Myocyte (in vitro differentiated cells): ENCODE data around the gene MAGIX. TPM values are rescaled to one million over a fixed set of nuclear protein-coding genes. Genes with fewer than 3 reads are reported as not detected.

Experiments used
- DNase-seq: peaks from one replicate; pipeline ENCODE4 v3.0.0-alpha.2; 2012; ENCODE audit warnings: low read depth
- total RNA-seq: library from RNA; depleted of rRNA; stranded (reverse); fragments of >200 nt; gene quantifications from 2 replicates; pipeline ENCODE4 v1.2.3, GENCODE V29; 2014

The MAGIX gene
- total RNA-seq, 1 donor from 2014 or later: 6.6 TPM

DNA sequence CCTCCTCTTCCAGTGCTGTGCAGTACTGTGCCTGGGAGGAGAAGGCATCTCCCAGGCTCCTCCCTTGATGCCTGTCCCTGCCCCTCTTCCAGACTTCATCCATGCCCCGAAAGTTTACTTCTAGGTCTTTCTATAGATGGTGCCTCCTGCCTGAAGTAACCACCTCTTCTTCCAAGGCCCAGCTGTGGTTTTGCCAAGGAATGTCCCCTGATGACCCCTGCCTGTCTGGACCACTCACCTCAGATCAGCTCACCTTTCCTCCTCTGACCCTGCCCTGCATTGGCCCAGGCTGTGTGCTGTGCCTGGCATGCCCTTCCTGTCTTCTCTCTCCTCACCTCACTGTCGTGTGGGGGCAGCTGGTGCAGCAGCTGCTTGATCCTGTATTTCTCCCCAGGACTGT is 16.8 kb downstream of the MAGIX start:
- DNase-seq: no peak

DNA sequence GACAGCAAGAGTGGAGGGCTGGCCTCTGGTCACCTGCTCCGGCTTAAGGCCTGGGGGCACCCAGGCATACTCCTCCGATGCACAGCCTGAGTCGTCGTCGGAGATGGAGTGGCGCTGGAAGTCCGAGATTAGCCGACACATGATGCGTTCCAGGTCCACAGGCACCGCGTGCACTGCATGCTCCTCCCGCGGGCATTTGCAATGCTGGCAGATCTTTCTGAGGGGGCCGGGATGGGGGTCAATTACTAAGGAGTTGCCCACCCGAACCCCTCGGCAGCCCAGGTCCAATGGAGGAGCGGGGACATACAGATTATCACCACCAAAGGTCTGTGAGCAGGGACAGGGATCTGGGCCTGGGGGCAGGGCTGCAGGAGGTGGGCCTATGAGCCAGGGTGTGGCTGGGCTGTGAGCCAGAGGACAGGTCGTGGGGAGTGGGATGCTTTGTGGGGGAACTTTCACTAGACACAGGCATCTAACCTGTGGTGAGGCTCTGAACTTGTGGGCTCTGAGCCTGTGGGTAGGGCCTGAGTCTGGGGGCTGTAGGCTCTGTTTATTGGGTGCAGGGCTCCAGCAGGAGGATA is 21.2 kb downstream of the MAGIX start:
- DNase-seq: no peak

DNA sequence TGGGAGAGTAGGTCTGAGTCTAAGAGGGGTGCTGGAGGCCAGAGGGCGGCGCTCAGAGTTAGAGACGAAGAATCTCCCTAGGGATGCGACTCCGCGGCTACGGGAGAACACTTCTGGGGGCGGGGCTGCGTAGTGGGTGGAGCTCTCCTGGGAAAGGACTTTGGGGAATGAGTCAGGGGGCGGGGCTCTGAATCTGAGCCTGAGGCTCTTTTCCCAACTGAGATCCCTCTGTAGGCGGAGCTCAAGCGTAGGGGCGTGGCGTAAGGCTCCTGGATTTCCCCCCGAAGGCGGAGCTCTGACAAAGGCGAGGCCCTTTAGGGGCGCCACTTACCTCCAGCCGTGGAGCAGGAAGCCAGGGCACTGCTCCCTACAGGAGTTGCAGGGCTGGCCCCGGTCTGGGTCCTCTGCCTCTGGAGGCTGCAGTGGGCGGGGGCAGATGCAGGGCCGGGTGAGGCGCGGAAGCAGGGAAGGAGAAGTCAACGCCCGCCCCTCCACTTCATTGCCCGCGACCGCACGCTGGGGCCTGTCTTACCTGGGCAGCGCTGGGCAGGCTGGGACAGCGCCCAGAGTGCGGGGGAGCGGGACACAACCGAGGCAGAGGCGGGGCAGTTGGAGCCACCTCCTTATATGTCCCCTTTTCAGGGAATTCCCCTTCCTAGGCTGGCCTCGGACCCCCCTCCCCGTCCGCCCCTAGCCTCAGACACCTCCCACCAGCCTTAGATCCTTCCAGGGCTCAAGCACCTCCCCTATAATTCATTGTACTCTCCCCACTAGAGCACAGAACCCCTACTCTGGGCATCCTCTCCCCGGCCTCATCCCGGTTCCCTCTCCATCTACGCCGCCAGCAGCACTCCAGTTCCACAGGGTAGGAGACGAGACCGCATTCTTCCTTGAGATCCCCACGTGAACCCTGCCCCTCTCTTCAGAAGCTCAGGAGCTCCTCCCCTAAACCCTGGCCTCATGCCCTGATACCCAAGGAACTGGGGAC is 22.0 kb downstream of the MAGIX start:
- DNase-seq: peak; percentile 63

DNA sequence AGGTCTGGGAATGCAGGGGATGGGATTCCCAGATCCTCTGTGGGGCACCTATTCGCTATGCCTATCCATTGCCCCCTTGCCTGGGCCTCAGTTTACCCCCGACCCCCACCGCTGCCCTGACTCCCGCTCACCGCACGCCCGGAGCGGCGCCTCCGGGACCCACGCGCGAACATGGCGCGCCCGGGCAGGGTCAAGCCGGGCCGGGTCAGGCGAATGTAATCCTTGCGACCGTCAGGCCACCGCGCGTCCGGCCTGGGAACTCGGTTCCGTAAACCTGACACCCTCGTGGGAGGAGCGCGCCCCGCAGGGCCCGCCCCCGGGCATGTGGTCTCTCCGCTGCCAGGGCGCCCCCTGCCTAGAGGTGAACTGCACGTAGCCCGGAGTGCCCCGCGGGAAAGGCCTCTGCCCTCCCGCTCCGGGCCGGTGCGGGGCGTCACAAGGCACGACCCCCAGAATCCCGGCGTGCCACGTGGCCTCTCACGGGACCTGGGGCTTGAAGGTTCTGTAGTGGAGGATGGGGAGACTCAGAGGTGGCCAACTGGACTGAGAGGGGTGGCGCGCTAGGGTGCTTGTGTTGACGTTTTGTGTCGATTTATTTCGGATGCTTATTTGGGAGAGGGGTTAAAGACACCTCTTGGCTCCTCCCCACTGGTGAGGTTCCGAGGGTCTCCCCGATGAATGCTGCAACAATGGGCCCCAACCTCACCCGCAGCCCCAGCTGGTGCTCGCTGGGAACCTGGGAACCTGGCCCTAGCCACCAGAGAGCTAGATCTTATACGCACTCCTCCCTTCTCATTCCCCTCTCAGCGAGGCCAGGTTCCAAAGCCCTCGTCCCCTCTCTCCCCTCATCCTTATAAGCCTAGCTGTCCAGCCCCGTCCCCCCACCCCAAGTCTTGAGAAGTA is 23.8 kb downstream of the MAGIX start, which contains the start of gene PRICKLE3:
PRICKLE3 (minus strand) TSS at position 249 of the 903 bp plus-strand sequence; CDS start at position 173, 76 bp downstream.
- peak; percentile 73 for DNase-seq

DNA sequence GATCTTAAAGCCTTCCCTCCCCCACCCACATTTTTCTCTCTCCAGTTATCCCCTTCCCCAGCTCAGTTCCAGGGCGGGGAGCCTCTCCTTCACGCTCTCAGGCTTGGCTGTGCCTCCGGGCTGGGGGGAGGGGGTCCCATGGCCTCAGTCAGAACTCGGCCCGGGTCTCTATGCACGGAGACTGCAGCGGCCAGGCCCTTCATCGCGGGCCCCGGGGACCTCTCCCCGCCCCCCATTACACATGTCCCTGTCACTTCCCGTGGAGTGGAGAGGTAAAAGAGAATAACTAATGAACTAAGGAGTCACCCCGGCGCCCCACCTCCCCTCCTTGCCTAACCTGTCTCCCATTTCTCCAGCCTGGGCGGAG is 24.5 kb downstream of the MAGIX start:
- no peak for DNase-seq

DNA sequence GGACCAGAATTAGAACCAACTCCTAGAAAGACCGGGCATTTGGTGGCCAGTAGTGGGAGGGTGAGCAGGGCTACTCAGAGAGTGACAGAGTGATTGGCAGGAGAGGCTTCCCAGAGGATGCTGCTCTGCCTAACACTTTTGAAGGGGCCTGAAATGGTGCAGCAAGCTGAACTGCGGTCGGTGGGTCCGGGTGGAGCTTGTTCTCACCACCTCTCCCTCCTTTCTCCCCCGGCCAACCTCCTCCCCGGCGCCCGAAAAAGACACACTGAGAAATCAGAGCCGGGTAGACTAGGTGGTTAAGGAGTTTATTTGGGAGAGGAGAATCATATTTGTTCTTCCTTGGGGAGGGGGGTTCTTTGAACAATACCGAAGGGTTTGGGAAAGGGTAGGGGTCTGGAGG is 25.0 kb downstream of the MAGIX start:
- DNase-seq: no peak

DNA sequence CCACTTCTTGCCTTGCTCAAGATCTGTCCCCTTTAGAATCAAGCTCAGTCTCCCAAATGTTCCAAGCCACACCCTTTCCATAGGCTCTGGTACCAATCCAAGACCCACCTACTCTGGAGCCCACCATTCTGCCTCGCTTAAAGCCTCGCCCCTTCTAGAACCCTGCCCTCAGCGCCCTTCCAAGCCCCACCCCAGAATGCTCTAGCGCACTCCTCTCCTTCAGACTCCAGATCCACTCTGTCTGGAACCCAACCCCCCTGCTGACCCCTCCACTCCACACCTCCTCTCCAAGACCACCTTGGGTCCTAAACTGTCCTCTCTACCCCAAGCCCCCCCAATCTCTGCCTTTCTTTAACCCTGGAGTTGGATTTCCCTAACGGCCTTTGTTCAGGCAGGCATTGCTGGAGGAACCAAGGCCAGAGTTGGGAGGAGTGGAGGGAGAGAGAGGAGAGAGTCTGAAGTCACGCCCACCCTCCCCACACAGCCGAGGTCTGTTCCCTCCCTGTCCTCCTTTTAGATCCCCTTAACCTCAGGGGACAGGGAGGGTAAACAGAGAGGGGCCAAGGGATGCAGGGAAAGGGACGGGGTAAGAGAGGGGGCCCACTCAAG is 26.0 kb downstream of the MAGIX start:
- DNase-seq: no peak

DNA sequence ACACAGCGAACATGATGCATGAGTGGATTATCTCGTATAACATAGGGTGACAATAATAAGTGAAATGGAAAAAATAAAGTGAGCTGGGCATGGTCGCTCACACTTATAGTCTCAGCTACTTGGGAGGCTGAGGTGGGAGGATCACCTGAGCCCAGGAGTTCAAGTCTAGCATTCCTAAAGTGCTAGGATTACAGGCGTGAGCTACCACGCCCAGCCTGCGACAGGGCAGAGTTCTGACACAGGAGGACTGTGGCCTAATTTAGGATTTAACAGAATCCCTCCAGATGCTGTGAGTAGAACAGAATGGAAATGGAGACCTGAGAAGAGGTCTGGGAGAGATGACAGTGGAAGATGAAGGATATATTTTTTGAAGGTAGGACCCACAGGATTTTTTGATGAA is 27.0 kb downstream of the MAGIX start:
- no peak for DNase-seq

DNA sequence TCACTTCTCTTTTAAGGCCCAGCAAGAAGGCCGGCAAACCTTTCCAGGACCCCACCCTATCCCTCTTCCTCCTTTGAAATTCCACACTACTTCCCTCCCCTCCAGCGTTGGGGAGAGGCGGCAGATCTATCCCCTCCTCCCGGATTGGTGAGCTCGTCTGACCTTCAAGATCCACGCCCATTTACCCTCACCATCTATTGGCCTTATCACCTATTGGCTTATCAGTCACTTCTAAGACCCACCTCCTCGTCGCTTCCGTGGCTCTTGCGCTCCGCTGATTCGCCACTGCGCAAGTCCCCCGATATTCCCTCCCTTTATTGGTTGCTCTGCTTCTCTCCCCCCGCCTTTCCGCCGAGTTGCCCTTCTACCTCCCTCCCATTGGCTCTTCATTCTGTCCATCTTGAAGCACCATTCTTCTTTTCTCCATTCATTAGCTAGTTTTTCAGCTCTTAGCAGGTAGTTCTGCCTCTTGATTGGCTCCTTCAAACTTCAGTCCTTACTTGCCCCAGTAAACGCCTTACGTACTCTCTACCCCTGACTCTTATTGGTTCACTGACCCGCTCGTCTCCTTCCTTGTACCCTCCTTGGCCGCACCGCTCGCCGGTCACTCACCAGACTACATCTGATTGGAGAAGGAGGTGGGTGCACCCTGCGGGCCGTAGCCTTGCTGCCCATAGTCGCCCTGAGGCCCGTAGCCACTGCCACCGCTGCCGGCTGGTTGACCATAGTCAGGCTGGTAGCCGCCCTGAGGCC is 28.4 kb downstream of the MAGIX start:
- DNase-seq: peak; percentile 98

DNA sequence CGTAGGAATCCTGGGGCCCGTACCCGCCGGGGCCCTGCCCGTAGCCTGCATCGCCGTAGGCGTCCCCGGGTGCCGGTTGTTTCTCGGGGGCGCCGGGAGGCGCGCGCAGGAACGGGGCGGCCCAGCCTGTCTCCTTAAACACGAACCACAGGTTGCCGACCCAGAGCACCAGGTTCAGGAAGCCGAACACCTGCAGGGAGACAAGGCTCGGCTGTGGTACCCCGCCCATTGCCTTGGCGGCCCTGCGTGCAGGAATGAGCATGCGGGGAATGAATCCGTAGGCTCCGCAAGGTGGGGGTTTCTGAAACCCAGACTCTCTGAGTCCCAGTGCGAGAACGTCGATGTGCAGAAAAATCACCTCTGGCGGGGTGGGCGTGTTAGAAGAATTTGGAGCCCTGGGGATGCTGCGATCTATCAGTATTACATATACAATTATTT is 29.0 kb downstream of the MAGIX start:
- DNase-seq: no peak

DNA sequence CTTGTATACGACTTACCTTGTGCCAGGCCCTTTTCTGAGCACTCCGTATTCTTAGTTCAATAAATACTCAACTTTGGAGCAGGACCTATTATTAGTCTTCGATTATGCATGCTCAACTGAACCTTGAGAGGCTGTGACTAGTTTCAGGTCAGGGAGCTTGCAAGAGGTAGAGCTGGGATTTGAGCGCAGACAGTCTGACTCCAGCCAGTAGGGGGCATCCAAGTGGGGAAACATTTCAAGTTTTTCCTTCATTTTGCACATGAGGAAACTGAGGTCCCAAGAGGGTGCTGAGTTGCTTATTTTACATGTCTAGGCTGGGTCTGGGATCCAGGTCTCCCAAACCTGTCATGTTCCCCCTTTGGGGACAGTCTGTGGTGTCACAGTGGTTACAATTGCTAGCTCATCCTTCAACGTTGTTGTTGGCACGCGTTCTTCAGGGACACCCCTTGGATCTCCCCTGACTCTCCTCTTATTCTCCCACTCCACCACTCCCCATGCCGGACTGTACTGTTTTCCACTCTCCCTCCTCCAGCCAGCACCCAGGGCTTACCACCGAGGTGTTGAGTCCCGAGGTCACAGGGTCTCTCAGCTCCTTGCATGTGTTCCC is 30.3 kb downstream of the MAGIX start:
- DNase-seq: no peak

DNA sequence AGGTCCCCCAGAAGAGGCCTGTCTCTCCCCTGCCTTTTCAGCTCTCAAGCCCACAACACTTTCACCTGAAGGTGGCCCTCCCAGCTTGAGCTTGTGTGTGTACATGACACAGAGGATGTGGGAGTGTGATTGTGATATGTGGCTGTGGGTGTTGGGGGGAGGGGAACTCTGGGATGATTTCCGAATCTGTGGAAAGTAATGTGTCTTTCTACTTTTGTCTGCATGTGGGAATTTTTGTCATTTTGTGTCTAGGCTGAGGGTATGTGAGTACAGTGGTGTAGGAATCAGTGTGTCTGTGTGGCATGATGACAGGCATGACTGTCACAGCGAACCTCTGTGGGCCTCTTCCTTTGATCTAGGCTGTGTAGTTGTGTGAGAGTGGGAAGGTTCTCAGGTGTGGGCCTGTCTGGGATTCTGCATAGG is 31.0 kb downstream of the MAGIX start:
- no peak for DNase-seq

DNA sequence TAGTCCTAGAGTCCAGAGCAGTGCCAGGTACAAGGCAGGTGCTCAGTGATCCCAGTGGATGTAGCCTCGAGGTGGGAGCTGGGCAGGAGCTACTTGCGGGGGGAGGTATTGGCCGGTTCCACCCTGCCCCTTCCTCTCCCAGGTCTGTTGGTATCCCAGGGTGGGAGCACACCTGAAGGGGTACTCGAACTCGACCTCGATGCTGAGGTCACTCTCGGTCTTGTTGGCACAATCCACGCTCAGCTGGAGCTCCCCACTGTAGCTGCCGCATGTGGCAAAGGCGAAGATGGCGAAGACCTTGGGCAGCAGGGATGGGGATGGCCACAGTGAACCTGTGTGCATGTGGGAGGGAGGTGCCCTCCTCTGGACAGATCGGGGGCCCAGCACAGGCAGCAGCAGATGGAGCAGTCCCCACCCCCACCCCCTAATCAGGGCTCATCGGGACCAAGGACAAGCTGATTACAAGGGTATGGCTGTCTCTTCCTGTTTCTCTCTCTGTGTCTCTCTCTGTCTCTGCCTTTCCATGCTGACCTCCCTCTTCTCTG is 35.1 kb downstream of the MAGIX start:
- DNase-seq: no peak

DNA sequence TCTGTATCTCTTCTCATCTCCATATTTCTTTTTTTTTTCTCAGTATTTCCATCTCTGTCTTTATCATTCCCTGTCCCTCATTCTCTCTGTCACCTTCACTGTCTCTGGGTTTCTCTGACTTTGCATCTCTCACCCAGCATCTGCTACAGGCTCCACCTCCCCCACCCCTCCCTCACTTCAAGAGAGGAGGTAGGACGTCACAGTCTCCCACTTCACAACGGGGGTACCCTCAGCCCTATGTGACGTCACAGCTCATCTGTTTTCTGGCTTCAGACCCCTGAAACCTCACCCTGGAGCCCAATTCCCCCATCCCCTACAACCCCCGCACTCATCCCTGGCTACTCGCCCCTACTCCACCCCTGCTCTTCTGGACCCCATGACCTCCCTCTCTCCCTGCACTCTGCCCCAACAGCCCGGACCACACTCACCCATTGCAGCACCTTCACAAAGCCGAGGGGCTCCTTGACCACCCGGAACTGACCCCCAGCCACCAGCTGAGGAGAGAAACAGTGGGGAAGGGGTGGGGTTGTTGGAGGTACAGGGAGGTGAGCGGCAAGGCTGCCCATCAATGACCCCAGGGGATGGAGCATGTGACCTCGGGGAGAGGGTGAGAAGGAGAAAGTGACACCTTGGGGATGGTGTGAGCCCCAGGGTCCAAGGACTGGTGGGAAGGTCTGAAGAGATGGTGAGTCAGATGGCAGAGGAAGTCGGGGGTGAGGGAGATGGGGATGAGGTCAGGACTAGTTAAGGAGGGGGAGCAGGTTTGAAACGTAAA is 36.2 kb downstream of the MAGIX start:
- DNase-seq: no peak

DNA sequence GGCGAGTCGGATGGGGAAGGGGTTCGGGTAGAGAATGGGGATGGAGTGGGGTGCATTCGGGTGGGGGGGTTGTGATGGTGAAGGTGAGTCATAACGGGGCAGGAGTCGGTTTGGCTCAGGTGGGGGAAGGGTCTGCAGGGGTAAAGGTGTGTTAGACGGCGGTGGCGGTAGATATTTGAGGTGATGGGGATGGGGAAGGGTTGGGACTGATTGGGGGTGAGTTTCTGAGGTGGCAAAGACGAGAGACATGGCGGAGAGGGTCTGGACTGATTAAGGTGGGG is 36.7 kb downstream of the MAGIX start:
- DNase-seq: no peak

DNA sequence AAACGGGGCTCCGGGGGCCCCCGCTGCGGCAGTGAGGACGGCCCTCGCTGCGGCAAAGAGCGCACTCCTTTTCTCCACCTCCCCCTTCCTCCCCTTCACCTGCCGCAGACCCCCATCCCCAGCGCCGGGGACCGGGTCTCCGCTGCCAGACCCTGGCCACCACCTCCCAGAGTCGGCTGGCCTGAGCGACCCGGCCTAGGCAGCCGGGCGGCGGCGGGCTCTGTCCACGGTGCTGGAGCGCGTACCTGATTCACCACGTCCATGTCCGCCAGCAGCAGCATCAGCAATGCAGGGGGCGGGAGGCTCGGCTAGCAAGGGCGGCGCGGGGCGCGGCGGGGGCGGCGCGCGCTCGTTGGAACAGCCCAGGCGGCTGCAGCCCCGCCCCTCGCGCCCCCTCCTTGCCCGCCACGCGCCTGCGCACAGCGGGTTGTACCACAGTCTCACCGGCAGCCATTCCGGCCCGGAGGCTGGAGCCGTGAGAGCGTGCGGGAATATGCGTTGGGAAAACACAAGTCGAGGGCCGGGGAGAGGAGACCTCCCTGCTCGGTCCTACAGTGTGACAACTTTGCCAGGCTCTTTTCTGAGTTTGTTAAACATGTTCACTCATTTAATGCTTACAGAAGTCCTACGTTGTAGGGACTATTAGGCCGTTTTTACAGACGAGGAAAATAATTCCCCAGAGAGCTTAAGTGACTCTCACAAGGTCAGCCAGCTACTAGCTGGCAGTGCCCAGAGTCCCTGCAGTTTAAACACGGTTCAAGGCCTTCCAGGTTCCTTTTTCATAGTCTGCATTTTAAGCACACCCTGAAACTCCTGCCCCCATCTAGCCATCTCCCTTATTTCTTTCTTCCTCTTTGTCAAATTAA is 37.6 kb downstream of the MAGIX start, which contains the start of gene SYP:
SYP (minus strand) TSS at position 288 of the 866 bp plus-strand sequence; CDS start at position 281, 7 bp downstream.
- peak; percentile 77 for DNase-seq

DNA sequence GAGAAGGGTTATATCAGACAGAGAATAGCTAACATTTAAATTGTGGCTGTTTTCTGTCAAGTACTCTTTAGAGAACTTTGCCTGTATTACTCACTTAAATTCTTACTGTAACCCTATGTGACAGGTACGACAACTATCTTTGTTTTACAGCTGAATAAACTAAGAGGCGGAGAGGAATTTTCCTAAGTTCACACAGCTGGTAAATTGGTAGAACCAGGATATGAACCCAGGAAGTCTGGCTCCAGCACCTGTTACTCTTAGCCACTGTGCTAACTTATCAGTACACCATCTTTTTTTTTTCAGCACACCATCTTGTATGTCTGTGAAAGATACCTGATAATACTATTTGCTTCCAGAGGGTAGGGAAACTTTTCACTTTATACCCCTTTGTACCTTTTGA is 39.5 kb downstream of the MAGIX start:
- DNase-seq: no peak

DNA sequence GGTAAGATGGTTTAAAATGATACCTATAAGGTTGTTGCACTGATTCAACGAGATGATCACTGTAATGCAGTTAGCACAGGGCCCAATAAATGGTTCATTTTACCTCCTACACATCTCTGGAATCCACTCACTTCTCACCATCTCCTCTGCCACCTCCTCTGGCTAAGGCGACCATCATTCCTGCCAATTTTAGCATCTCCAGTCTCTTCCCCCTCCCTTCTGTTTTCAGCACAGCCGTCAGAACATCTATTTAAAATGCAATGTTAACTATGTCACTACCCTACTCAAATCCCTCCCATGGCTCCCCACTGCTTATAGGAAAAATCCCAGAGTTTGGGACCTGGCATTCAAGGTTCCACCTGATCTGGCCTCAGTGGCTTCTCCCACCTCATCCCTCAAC is 41.0 kb downstream of the MAGIX start:
- DNase-seq: no peak
